A673 (cell line): Measurements from ENCODE around the gene RTBDN. TPM values are rescaled to one million over a fixed set of nuclear protein-coding genes. Genes with fewer than 3 reads are reported as not detected.
"Not testable (repeated sequence)": the region's sequence is repeated elsewhere in the genome, so short reads cannot be mapped to it uniquely, and the experiment has no call there.

ENCODE experiments used
- BruUV-seq: library from RNA; stranded (reverse); fragments of 400-500 nt; replicated peaks from 2 replicates; lab custom pipeline; 2021; lab: Mats Ljungman, UMichigan
- CTCF ChIA-PET: fragments of 300-600 bp; sonication (Branson Sonifier 250); formaldehyde crosslinking; loops from one replicate; lab custom pipeline; 2022; ENCODE audit warnings: antibody characterized with exemption; lab: Charles Lee
- POLR2A ChIA-PET: fragments of 300-600 bp; sonication (Branson Sonifier 250); formaldehyde crosslinking; loops from one replicate; lab custom pipeline; 2022; ENCODE audit warnings: antibody characterized with exemption; ENCODE audit not compliant: low non-redundant PET; lab: Charles Lee
- DNase-seq: peaks from one replicate; pipeline ENCODE4 v3.0.0-alpha.2; 2015; ENCODE audit warnings: low spot score
- H3K27ac ChIP-seq: fragments of 200-600 bp; sonication (generic); 2 replicates; pipeline ENCODE4 v1.5.1; 2016; ENCODE audit warnings: mixed run types, low read depth, mild to moderate bottlenecking, mixed read lengths, antibody characterized with exemption, low read length; ENCODE audit not compliant: poor library complexity, severe bottlenecking
- H3K27me3 ChIP-seq: fragments of 200-600 bp; sonication (generic); replicated peaks from 2 replicates; pipeline ENCODE4 v1.6.1; 2017; ENCODE audit warnings: mixed run types, low read depth, mild to moderate bottlenecking, mixed read lengths, antibody characterized with exemption, low read length; ENCODE audit not compliant: insufficient read depth, poor library complexity
- H3K36me3 ChIP-seq: fragments of 200-600 bp; sonication (generic); 2 replicates; pipeline ENCODE4 v1.6.1; 2016; ENCODE audit warnings: mixed run types, mild to moderate bottlenecking, mixed read lengths, antibody characterized with exemption, low read length; ENCODE audit not compliant: insufficient read depth, poor library complexity, severe bottlenecking
- H3K4me1 ChIP-seq: fragments of 200-600 bp; sonication (generic); 2 replicates; pipeline ENCODE4 v1.6.1; 2017; ENCODE audit warnings: mixed run types, mild to moderate bottlenecking, mixed read lengths, antibody characterized with exemption, low read length; ENCODE audit not compliant: insufficient read depth, poor library complexity, severe bottlenecking
- H3K4me3 ChIP-seq: fragments of 200-600 bp; sonication (generic); 2 replicates; pipeline ENCODE4 v1.5.1; 2016; ENCODE audit warnings: low read depth, mixed run types, mild to moderate bottlenecking, mixed read lengths, low read length; ENCODE audit not compliant: poor library complexity, severe bottlenecking
- H3K9me3 ChIP-seq: fragments of 200-600 bp; sonication (generic); 2 replicates; pipeline ENCODE4 v1.6.1; 2016; ENCODE audit warnings: mixed run types, low read depth, mild to moderate bottlenecking, mixed read lengths, antibody characterized with exemption, low read length; ENCODE audit not compliant: poor library complexity, severe bottlenecking
- CTCF ChIP-seq: fragments of 300-800, 200-600 bp; sonication (generic); conservative IDR thresholded peaks from 2 replicates; pipeline ENCODE4 v1.5.1; 2017; ENCODE audit warnings: low read depth, mild to moderate bottlenecking, antibody characterized with exemption, low read length, moderate library complexity, mixed read lengths
- EZH2 ChIP-seq: fragments of 200-600 bp; sonication (generic); IDR thresholded peaks from 2 replicates; pipeline ENCODE4 v1.6.1; 2017; ENCODE audit warnings: borderline replicate concordance, low read depth, mild to moderate bottlenecking, mixed read lengths, antibody characterized with exemption, low read length; ENCODE audit not compliant: poor library complexity, severe bottlenecking
- intact Hi-C: fragments of 100-400 bp; cut with micrococcal nuclease; formaldehyde crosslinking; loops from one replicate; pipeline ENCODE4 v1.10.0; 2022; ENCODE audit not compliant: unreplicated experiment
- total RNA-seq: library from RNA; stranded (reverse); gene quantifications from 2 replicates; pipeline ENCODE4 v1.2.3, GENCODE V29; 2021

The RTBDN gene
- total RNA-seq, 1 experiment from 2014 or later = not detected

GRCh38 chr19:12800923-12801465, 33.4 kb downstream of the RTBDN start:
- Histone ChIP-seq H3K4me1 (peaks cover 17% of the 10 kb centered on the region), H3K9me3 (no peaks in the 10 kb centered on the region), H3K27me3 (no peaks in the 10 kb centered on the region), H3K4me3 (peak overlapping the region; percentile 64), H3K36me3 (peaks cover 20% of the 10 kb centered on the region), H3K27ac (peak overlapping the region; percentile 87)
- no peak for DNase-seq
- ChIA-PET CTCF (interaction anchor here (1.4 kb wide), 1 partner anchor 43 kb away, joined by 3 read pairs; no protein-coding TSS in a partner anchor), POLR2A (interaction anchor here (0.6 kb wide), 1 partner anchor 172 kb away, joined by 3 read pairs; no protein-coding TSS in a partner anchor)
- BruUV-seq = no TSS peak
- TF ChIP-seq CTCF = no peak
- no peak for TF ChIP-seq EZH2
- intact Hi-C loops = no loop called here

- TSS peak; percentile 34 for BruUV-seq
- CTCF ChIA-PET = no interaction called here
- Histone ChIP-seq H3K4me1 (peaks cover 20% of the 10 kb centered on the region), H3K4me3 (peak overlapping the region; percentile 64), H3K27ac (no peak overlapping the region), H3K9me3 (no peaks in the 10 kb centered on the region), H3K36me3 (peaks cover 20% of the 10 kb centered on the region), H3K27me3 (no peaks in the 10 kb centered on the region)
- intact Hi-C loops = no loop called here
- POLR2A ChIA-PET = interaction anchor here (0.6 kb wide), 1 partner anchor 173 kb away, joined by 3 read pairs; no protein-coding TSS in a partner anchor
- no peak for DNase-seq
- TF ChIP-seq EZH2 (no peak), CTCF (no peak)
Measured at GRCh38 chr19:12800466-12800770, 34.0 kb downstream of the RTBDN start.

DNA sequence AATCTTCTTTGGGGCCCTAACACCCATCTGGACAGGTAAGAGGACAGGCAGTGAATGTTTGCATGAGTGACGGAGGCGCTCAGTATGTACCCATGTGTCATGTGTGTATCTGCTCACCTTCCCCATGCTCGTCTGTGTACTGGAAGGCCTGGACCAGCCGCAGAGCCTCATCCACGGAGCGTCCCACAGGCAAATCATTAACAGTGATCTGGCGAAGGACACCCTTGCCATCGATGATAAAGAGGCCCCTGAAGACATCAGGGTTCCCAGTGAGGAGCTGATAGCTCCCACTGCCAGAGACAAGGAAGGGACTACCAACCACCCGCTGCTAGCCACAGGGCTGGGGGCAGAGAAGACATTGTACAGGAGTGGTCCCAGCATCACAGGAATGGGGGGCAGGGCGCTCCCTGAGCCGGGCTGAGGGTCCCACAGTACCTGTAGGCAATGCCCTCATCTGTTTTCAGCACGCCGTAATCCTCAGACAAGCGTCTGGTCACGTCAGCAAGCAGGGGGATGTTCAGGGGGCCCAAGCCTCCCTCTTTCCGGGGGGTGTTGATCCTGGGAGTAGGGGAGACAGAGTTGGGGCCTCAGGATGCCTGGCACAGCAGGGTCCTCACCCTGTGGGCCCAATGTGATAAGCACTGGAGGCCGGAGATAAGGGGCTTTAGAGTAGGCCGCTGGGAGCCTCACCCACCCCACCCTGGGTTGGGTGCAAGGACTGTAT, 34.5 kb downstream of the RTBDN start:
- DNase-seq = no peak
- TF ChIP-seq EZH2 (no peak), CTCF (no peak)
- intact Hi-C loops = no loop called here
- H3K9me3 ChIP-seq = no peaks in the 10 kb centered on the region
- ChIA-PET CTCF (interaction anchor here (0.6 to 1.7 kb wide), 3 partner anchors 34 to 39 kb away, joined by 4 to 10 read pairs (median 8); no protein-coding TSS in a partner anchor), POLR2A (interaction anchor here (0.6 to 0.7 kb wide), 2 partner anchors 67 to 173 kb away, joined by 3 to 6 read pairs; no protein-coding TSS in a partner anchor)
- peaks cover 20% of the 10 kb centered on the region for H3K36me3 ChIP-seq
- no peaks in the 10 kb centered on the region for H3K27me3 ChIP-seq
- peak overlapping the region; percentile 64 for H3K4me3 ChIP-seq
- H3K27ac ChIP-seq = no peak overlapping the region
- no TSS peak for BruUV-seq
- H3K4me1 ChIP-seq = peaks cover 20% of the 10 kb centered on the region

GRCh38 chr19:12797607-12798006, 36.8 kb downstream of the RTBDN start:
- BruUV-seq, POLR2A ChIA-PET, DNase-seq, H3K27me3 ChIP-seq, H3K27ac ChIP-seq, H3K4me3 ChIP-seq, H3K9me3 ChIP-seq: not testable (repeated sequence)
- H3K36me3 ChIP-seq = peaks cover 20% of the 10 kb centered on the region
- peaks cover 26% of the 10 kb centered on the region for H3K4me1 ChIP-seq
- CTCF ChIA-PET = interaction anchor here (0.6 to 3.4 kb wide), 4 partner anchors 15 to 93 kb away, joined by 3 to 34 read pairs (median 6); partner anchors contain the start of gene GCDH
- intact Hi-C loops = loop anchor here (2.0 kb wide), 1 partner anchor 31 kb away; no protein-coding TSS in a partner anchor
